Measurements from ENCODE around the gene DHRS9.

- no peak for TF ChIP-seq CTCF (conservative IDR thresholded peaks at IDR 0.05; ENCODE audit: low read depth, low read length)
- TF ChIP-seq EZH2 (IDR thresholded peaks at IDR 0.05; ENCODE audit: low read length, unreplicated experiment): no peak
Measured at GRCh38 chr2:169031202-169031601, 38.2 kb upstream of the DHRS9 start, which contains the start of gene ABCB11.
